HG02798 (cell line): ENCODE measurements around the gene SLC22A23.

Experiments
- ATAC-seq: cut with Tn5 transposase; IDR thresholded peaks from one replicate; pipeline ENCODE4 v1.9.1; 2021; ENCODE audit warnings: mild to moderate bottlenecking; ENCODE audit not compliant: unreplicated experiment, poor library complexity

Gene SLC22A23

DNA sequence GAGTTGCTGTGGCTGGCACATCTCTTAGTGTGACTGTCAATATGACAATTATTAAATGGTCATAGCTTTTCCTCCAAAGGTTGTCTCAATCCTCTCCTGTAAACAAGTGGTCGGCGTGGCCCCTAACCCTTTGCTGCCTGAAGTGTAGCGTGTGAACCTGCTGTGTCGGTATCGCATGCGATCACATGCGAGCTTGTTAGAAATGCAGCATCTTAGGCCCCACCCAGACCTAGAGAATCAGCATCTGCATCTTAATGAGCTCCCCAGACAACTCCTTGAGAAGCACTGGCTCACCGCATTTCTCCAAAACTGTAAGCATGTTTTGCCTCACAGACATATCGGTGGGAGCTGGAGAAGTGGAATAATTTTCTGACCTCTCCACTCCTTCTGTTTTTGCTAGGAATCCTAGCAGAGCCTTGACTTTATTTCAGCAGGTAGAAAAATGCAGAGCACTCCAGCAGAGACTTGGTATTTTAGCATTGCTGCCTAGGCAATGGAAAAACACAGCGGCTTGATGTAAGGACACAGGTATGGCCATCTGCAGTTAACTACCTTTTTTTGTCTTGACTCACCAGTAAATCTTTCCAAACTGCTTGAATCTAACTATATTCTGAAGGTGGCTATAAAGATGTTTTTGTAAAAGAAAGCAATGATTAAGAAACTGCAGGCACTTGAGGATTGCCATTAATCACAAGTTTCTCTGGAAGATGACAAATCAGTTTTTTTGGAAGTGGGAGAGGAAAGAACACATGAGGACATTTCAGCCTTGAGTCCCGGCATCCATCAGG lies 130.5 kb downstream of the SLC22A23 start:
- ATAC-seq = no peak

DNA sequence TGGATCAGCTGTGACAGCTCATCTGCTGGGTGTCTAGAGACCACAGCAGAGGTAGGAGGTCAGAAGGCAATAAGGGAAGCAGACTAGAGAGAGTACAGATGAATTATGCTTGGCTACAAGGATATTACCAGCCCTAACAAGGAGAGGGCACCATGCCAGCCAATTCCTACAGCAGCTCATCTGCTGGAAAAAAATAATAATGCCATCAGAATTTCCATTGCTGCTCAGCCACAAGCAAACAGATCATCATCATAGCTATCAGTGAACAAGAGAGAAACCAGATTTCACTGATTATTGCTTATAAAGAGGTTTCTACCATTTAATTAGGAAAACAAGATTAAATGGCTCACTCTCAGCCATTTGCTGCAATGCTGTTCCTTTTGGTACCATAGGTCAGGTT lies 131.6 kb downstream of the SLC22A23 start:
- ATAC-seq = no peak

DNA sequence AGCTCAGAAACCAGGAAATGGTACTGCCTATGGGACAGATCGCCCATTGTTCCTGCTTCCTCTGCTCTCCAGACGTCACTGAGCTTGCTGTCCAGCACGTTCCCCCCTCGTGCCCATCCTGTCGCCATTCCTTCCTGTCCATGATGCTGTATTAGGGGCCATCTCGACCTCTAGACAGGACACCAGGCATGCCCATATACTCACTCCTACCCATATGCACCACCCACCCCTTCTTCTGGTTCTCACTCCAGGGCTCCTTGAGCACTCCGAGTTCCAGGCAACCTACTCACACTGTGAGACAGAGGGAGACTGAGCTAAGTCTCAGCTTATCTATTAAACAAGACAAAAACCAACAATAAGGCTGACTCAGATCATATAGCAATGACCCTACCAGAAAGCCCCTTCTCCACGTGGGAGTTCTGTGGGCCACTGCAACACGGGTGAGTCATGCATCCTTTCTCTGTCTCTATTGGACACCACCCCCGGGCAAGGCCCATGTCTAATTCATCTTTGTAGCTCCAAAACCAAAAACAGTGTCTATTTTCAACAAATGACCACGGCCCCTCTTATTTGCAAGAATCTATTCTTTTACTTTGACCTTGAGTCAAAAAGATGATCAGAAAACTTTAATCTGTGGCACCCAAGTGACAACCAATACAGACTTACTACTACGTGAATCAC lies 132.4 kb downstream of the SLC22A23 start:
- ATAC-seq = peak; percentile 88

DNA sequence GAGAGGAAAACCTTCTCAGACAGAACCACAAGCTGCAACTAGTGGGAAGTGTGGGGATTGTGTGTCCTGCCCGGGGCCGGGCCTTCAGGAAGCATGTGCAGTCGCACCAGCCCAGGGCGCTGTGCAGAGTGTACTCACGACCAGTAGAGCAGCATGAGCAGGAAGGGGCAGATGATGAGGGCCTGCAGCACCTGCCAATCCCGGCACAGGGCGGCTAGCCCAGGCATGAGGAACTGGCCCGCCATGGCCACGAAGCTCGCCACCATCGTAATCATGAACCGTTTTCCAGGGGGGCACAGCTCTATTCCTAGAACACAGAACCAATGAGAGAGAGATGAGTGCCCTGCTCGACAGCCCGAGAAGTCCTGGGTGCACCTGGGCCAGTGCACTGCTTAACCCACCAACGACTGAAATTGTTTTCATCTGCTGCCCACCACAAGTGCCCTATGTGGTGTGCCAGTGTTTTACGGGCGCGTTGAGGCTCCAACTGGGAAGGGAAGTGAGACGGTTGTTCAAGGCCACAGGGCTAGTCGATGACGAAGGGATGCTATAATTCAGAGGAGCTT lies 133.1 kb downstream of the SLC22A23 start:
- ATAC-seq = no peak

DNA sequence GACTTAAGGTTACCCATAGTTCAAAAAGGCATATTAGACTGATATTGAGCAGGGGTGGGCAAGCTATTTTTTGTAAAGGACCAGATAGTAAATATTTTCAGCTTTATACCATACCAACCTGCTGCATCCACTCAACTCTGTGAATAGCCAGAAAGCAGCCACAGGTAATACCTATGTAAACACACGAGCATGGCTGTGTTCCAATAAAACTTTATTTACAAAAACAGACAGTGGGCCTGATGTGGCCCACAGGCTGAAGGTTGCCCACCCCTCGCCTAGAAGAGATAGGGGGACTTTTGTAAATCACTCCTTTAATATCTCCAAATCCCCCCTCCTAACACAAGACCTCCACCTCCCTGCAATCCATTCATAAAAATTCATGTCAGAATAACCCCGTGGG lies 133.7 kb downstream of the SLC22A23 start:
- ATAC-seq = no peak

DNA sequence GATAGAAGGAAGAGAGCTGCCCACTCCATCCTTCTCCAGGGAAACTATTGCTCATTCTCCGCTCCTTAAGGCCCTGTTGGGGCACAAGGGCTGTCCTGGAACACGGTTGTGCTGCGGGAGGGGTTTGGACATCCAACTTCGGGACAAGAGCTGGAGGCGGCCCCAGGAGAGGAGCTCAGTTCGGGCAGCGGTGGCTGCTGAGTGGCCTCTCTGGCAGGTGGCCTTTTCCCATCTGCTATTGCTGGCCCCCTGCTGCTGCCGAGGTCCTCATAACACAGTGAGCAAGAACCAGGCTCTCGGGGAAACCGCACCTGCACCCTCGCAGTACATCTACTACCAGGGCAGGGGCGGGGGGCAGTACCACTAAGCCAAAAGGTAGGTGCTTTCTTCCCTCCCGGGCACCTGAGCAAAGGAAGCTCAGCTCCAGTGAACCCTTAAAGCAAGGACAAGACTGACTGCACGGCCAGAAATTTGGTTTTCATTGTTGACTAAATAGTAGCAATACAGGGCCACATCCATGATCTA lies 134.4 kb downstream of the SLC22A23 start:
- no peak for ATAC-seq

DNA sequence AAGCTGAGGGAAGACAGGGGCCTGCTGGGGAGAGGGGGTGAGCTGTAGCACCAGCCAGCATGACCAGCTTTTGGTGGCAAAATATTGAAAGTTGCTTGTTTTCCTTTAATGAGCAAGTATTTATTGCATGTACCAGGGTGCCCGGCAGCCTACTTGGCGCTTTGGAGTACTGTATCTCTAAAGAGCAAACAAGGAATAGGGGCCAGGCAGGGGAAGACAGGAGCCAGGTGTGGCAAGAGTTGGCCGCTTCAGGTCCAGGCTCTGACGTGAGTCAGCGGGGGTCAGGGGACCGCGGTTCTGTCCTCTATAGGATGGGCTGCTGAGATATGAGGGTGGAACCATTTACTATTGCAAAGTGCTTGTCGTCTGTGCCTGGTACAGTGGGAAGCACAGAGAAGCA lies 135.0 kb downstream of the SLC22A23 start:
- no peak for ATAC-seq

DNA sequence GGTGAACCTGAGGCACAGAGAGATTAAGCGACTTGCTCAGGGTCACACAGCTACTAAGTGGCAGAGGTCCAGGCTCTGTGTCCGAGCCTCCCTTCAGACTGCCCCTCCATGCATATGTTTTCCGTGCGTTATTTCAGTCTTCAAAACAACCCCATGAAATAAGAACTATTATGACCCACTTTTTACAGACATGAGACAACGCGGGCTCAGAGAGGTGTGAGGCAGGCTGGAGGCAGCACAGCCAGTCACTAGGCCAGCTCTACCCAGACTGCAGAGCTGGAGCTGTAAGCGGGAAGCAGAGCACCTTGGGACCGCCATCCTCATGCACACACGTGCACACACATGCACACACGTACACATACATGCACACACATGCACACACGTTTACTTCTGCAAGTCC lies 135.8 kb downstream of the SLC22A23 start:
- no peak for ATAC-seq

DNA sequence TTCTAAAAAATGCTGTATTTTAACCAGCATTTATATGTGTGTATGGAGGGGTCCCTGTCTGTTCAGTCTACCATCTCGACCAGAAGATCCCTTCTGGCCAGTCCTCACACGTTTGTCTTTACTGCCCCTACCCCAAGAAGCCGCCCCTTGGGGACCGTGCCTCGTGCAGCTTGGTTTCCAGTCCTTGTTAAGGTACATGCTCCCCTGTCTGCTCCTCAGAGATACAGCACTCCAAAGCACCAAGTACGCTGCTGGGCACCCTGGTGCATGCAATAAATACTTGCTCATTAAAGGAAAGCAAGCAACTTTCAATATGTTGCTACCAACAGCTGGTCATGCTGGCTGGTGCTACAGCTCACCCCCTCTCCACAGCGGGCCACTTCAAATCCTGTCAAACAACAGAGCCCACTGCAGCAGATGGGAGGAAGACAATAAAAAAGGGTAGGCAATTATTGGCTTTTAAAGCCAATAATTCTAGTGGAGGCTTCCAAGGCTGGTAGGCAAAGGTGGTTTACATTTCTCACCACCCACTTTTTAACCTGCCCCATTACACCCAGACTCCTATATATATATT lies 136.5 kb downstream of the SLC22A23 start:
- ATAC-seq = no peak

DNA sequence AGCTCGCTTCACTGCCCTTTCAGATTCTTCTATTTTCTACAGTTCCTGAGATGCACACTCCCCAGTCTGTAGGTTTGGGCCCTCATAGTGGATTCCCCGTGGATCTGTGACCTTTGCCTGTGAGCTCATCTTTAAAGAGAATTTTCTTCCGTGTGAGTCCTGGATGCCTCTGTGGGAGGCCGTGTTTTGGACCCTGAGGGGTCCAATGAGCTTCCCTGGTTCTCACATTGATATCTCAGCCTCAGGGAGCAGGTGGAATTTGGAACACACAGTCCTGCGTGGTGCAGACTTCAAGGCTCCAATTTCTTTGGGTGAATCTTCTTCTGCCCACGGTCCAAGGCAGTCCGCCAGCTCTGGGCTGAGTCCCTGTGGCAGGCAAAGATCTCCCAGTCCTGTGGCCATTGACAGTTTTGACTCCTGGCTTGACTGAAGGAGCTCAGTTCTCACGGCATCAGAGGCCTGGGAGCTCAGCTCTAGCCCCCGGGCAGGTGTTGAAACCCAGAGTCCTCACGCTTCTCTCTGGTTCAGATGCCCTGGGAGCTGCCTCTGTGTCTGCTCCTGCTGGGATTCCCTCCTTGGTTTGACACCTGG lies 137.1 kb downstream of the SLC22A23 start:
- ATAC-seq = no peak

DNA sequence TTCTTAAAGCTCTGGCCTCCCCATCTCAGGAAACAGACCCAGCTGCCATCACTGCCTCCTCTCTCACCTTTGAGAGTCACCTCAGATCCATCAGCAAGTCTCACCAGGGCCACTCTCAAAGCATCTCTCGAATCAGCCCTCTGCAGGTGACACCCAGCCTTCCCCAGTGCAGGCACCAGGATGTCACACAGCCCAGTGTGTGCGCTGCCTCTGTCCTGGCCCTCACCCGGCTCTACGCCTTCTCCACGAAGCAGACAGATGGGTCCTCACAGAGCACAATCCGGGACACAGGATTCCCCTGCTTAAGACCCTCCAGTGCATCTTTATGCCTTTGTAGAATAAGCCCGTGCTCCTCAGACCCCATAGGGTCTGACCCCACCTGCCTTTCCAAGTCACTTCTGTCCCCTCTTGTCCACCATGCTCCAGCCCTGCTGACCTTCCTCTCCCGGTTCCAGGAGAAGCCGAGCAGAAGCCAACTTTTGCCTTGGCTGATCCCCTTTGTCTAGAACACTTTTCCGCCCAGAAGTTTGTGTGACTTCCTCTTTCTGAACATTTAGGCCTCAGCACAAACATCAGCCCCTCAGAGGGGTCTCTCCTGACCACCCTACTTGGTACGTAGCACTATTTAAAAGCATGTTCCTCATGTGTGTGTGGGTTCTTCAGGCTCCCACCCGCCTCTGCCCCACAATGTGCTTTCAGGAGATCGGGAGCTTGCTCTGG lies 137.9 kb downstream of the SLC22A23 start:
- no peak for ATAC-seq

DNA sequence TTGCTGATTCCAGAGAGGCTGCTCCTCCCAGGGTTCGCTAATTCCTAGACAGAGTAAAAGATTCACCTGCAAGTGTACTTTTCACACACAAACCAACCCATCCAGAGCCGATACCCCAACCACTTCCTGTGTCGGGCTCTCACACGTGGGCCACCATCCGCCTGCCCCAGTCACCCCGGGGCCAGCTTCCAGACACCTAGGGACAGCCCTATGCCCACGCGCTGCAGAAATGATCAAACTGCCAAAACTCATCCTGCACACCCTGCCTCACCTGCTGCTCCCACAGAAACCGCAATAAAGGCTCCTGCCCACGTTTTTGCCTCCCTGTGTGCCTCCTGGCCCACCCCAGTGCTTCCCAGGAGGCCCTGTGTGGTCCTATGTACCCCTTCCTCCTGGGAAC lies 138.6 kb downstream of the SLC22A23 start:
- no peak for ATAC-seq

DNA sequence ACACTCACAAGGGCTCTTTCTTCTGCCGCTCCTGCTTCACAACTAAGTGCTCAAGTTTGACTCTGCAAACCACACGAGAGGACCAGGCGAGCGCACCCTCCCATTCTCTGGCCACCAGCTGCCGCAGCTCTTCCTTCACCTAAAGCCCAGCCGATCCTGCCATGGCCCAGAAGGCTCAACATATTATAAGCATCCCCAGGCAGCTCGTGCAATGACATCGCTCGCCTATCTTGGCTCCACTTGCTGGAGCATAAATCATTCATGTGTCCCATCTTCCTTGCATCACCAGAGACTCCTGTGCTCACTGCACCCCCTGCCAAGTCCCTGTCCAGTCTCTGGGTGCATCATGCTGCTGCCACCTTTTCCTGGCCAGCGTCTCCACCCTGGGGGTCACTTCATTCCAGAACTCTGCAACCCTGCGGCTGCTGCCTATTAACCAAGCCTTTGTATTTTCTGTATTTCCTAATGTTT lies 139.1 kb downstream of the SLC22A23 start:
- no peak for ATAC-seq

DNA sequence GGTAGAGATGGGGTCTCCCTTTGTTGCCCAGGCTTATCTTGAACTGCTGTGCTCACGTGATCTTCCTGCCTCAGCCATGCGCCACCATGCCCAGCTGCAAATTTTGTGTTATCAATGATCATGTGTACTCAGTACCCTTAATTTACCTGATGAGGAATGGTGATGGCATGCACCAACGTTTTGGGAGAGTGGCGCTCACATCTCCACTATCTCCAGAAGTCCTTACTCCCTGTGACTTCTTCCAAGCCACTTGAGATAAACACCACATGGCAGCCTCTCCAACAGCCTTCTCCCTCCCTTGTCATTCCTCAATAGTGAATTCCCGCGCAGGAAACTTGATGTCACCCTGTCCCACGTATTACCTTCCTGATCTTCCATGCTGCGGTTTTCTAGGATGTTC lies 140.0 kb downstream of the SLC22A23 start:
- ATAC-seq = no peak

DNA sequence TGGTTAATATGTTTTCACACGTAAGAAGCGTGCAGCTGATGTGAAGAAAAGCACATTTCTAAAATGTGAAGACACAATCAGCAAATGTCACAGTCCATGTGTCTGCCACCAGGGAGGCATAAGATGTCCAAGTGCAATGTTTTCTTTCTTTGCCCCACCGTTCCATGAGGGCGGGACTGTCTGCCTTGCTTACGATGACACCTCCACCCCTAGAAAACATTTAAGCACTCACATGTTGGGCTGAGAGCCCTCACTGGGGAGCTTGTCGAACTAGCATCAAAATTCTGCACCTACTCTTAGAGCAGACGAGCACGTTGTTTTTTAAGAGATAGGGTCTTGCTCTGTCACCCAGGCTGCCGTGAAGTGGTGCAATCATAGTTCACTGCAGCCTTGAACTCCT lies 140.5 kb downstream of the SLC22A23 start:
- ATAC-seq = no peak

DNA sequence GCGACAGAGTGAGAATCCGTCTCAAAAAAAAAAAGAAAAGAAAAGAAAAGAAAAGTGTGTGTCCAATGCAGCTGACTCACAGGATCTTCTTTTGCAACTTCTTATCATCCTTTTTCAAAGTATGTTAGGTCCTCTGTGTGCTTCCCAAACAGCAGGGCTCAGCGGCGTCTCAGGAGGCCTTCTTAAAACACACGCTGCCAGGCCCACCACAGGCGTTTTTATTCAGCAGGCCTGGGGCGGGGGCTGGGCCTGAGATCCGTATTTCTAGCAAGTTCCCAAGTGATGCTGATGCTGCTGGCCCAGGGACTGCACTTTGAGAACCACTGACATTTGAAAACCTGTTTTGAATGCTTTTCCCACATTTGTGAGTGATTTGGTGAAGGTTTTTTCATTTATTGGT lies 141.0 kb downstream of the SLC22A23 start:
- ATAC-seq = no peak

DNA sequence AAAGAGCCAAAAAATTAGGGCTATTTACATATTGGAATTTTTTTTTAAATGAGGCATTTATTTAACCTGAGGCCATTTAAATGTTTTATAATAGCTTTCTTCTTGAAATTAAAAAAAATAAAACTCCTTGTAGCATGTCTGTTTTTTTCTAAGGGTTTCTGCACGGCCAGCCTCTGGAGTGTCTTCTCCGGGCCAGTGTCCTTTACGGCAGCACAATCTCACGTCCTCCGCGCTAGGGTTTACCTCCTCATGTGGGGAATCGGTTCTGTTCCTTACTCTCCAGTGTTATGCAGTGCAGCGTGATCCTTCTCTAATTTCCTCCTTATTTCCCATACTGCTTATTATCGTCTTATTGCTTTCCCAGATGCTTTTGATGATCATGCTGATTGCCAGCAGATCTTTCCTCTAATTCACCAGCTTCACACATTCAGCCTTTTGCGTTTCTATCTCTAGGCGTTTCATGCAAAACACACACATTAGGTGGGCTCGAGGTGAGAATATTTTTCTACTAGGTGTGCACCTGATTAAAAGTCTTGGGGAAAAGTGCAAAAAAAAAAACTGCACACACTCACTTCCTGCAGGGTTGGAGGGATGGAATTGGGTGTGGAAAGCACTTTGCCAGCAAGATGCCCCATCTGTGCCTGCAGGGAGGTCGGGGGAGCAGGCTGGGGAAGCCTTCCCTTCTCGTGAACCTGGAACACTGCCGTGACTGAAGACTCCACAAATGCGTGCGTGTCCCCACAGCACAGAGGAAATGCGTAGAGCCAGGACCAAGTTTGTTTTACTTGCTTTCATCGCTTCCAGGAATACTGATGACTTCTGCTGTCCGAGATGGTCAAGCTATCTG lies 142.0 kb downstream of the SLC22A23 start:
- no peak for ATAC-seq

DNA sequence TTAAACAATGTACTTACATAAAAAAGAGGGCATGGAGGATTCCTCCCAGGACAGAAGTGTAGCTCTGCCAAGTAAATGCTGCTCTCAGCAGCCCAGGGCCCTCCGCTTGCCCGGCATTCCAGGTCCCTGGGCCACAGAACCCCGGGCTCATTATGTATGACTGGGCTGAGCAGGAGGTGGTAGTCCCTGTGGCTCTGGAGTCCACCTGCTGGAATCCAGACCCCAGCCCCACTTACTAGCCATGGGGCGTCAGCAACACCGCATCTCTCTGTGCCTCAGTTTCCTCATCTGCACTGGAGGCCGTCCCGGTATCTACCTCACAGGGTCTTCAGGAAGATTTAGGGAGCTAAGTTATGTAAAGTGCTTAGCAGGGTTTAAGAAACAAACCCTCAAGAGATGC lies 142.7 kb downstream of the SLC22A23 start:
- ATAC-seq = no peak

DNA sequence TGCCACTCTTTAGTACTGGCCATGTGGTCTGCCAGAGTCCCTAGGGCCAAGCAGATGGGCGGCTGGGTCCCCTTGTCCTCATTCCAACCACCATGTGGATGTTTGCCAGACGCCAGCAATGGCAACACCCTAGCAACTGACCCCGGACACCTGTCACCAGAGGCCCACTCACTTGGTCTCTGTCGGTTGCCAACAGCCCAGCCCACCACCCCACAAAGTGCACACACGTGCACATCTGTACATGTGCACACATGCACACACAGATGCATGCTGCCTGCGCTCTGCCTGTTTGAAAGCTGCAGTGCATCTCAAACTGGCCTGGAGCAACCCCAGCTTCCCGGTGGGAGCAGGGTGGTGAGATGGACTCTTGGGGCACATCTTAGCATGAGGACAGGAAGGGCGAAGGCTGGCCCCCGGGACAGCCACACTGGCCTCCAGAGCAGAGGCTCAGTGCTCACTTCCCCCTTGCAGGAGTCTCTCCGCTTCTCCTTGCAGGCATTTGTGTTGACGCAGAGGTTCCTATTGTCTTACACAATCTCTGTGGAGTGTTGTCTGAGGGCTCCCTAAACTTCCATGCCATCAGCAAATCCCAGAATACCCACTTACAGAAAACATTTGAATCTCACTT lies 144.1 kb downstream of the SLC22A23 start:
- ATAC-seq = no peak
